Caco-2 (cell line): ENCODE data around the gene PDE11A. TPM values are rescaled to one million over a fixed set of nuclear protein-coding genes. Genes with fewer than 3 reads are reported as not detected.

Experiments
- BruUV-seq: library from RNA; stranded (reverse); fragments of 400-500 nt; replicated peaks from 2 replicates; lab custom pipeline; 2021; lab: Mats Ljungman, UMichigan
- CTCF ChIA-PET: fragments of 300-600 bp; sonication (Branson Sonifier 250); formaldehyde crosslinking; loops from one replicate; lab custom pipeline; 2022; ENCODE audit warnings: antibody characterized with exemption; lab: Charles Lee
- POLR2A ChIA-PET: fragments of 300-600 bp; sonication (Branson Sonifier 250); formaldehyde crosslinking; loops from one replicate; lab custom pipeline; 2022; ENCODE audit warnings: antibody characterized with exemption; lab: Charles Lee
- DNase-seq, 2 experiments: peaks; one replicate each; pipeline versions ENCODE4 v3.0.0 to v3.0.0-alpha.2; 2020 to 2022
- H3K27me3 ChIP-seq: replicated peaks from 2 replicates; pipeline ENCODE4 v1.6.0; 2011; ENCODE audit warnings: low read length; ENCODE audit not compliant: control insufficient read depth, insufficient read depth
- H3K36me3 ChIP-seq: 2 replicates; pipeline ENCODE4 v1.5.1; 2011; ENCODE audit warnings: low read length; ENCODE audit not compliant: control insufficient read depth, insufficient read depth
- H3K4me1 ChIP-seq: fragments of 250-450 bp; sonication (Bioruptor Pico); 2 replicates; pipeline ENCODE4 v1.5.1; 2020; ENCODE audit warnings: mild to moderate bottlenecking
- H3K4me3 ChIP-seq: 2 replicates; pipeline ENCODE4 v1.5.1; 2011; ENCODE audit warnings: low read depth, mild to moderate bottlenecking, control low read depth, low read length
- H3K9me3 ChIP-seq: fragments of 250-450 bp; sonication (Bioruptor Pico); 2 replicates; pipeline ENCODE4 v1.5.1; 2020; ENCODE audit warnings: mild to moderate bottlenecking, moderate library complexity
- H3K27ac Mint-ChIP-seq: one replicate; pipeline ENCODE4 v1.8.0; 2022; ENCODE audit warnings: mixed read lengths; ENCODE audit not compliant: unreplicated experiment
- H3K27me3 Mint-ChIP-seq: one replicate; pipeline ENCODE4 v1.8.0; 2022; ENCODE audit warnings: mixed read lengths; ENCODE audit not compliant: insufficient read depth, unreplicated experiment
- H3K36me3 Mint-ChIP-seq: one replicate; pipeline ENCODE4 v1.8.0; 2022; ENCODE audit warnings: mild to moderate bottlenecking, mixed read lengths; ENCODE audit not compliant: insufficient read depth, unreplicated experiment
- H3K4me1 Mint-ChIP-seq: one replicate; pipeline ENCODE4 v1.8.0; 2022; ENCODE audit warnings: low read depth, mixed read lengths; ENCODE audit not compliant: unreplicated experiment
- H3K4me3 Mint-ChIP-seq: one replicate; pipeline ENCODE4 v1.8.0; 2022; ENCODE audit warnings: mild to moderate bottlenecking, moderate library complexity, mixed read lengths; ENCODE audit not compliant: unreplicated experiment
- H3K9me3 Mint-ChIP-seq: one replicate; pipeline ENCODE4 v1.8.0; 2022; ENCODE audit warnings: mixed read lengths; ENCODE audit not compliant: unreplicated experiment
- CTCF ChIP-seq, 2 experiments: fragments of 200-600 bp in 1 of 2; IDR thresholded peaks; 1 replicate in 1 of 2; 2 replicates in 1 of 2; pipeline versions ENCODE4 v1.5.1 to v1.8.0; 2011 to 2022; ENCODE audit warnings: antibody characterized with exemption in 1 of 2, control low read depth in 1 of 2, inconsistent platforms in 1 of 2, low read depth in 1 of 2, low read length in 1 of 2, mild to moderate bottlenecking in 1 of 2, moderate library complexity in 1 of 2; ENCODE audit not compliant: insufficient read depth in 1 of 2, severe bottlenecking in 1 of 2, unreplicated experiment in 1 of 2
- intact Hi-C: fragments of 100-400 bp; cut with micrococcal nuclease; formaldehyde crosslinking; loops from one replicate; pipeline ENCODE4 v1.10.0; 2022; ENCODE audit not compliant: unreplicated experiment
- total RNA-seq: library from RNA; stranded (reverse); gene quantifications from 2 replicates; pipeline ENCODE4 v1.2.3, GENCODE V29; 2022

The PDE11A gene
- total RNA-seq, 1 experiment from 2014 or later = 0.25 TPM

GRCh38 chr2:177909962-177910361, 162.6 kb downstream of the PDE11A start:
- no peak for DNase-seq
- no peaks in the 10 kb centered on the region for H3K9me3 ChIP-seq
- H3K9me3 Mint-ChIP-seq = no peaks in the 10 kb centered on the region
- H3K27me3 ChIP-seq = no peaks in the 10 kb centered on the region; the same call in none of the 2 replicates
- no peaks in the 10 kb centered on the region for H3K27me3 Mint-ChIP-seq
- H3K4me3 Mint-ChIP-seq = no peak overlapping the region
- BruUV-seq = no TSS peak
- intact Hi-C loops = no loop called here
- CTCF ChIA-PET = no interaction called here
- H3K4me1 Mint-ChIP-seq = no peaks in the 10 kb centered on the region
- H3K27ac Mint-ChIP-seq = no peak overlapping the region
- no peaks in the 10 kb centered on the region for H3K36me3 Mint-ChIP-seq
- no peak overlapping the region for H3K4me3 ChIP-seq
- POLR2A ChIA-PET = no interaction called here
- no peak for TF ChIP-seq CTCF (IDR thresholded peaks at IDR 0.05; ENCODE audit: insufficient read depth in 1 of 2, low read depth in 1 of 2, low read length in 1 of 2, severe bottlenecking in 1 of 2, unreplicated experiment in 1 of 2)
- no peaks in the 10 kb centered on the region for H3K4me1 ChIP-seq
- H3K36me3 ChIP-seq = no peaks in the 10 kb centered on the region

- Mint-ChIP-seq H3K4me3 (no peak overlapping the region), H3K9me3 (no peaks in the 10 kb centered on the region), H3K27me3 (no peaks in the 10 kb centered on the region), H3K27ac (no peak overlapping the region), H3K36me3 (no peaks in the 10 kb centered on the region), H3K4me1 (no peaks in the 10 kb centered on the region)
- Histone ChIP-seq H3K27me3 (no peaks in the 10 kb centered on the region; the same call in none of the 2 replicates), H3K36me3 (no peaks in the 10 kb centered on the region), H3K4me3 (no peak overlapping the region), H3K4me1 (no peaks in the 10 kb centered on the region), H3K9me3 (no peaks in the 10 kb centered on the region)
- POLR2A ChIA-PET = no interaction called here
- no TSS peak for BruUV-seq
- intact Hi-C loops = no loop called here
- no peak for TF ChIP-seq CTCF (IDR thresholded peaks at IDR 0.05; ENCODE audit: insufficient read depth in 1 of 2, low read depth in 1 of 2, low read length in 1 of 2, severe bottlenecking in 1 of 2, unreplicated experiment in 1 of 2)
- CTCF ChIA-PET = no interaction called here
- no peak for DNase-seq
Measured at GRCh38 chr2:177908824-177909223, 163.8 kb downstream of the PDE11A start.

GRCh38 chr2:177908182-177908581, 164.4 kb downstream of the PDE11A start:
- H3K4me1 Mint-ChIP-seq = peaks cover 3% of the 10 kb centered on the region
- no peaks in the 10 kb centered on the region for H3K4me1 ChIP-seq
- ChIA-PET CTCF (no interaction called here), POLR2A (no interaction called here)
- H3K4me3 Mint-ChIP-seq = no peak overlapping the region
- no peaks in the 10 kb centered on the region for H3K9me3 ChIP-seq
- no peak for DNase-seq
- H3K4me3 ChIP-seq = no peak overlapping the region
- no TSS peak for BruUV-seq
- no peak overlapping the region for H3K27ac Mint-ChIP-seq
- no peaks in the 10 kb centered on the region for H3K9me3 Mint-ChIP-seq
- TF ChIP-seq CTCF (IDR thresholded peaks at IDR 0.05; ENCODE audit: insufficient read depth in 1 of 2, low read depth in 1 of 2, low read length in 1 of 2, severe bottlenecking in 1 of 2, unreplicated experiment in 1 of 2) = no peak
- H3K36me3 Mint-ChIP-seq = no peaks in the 10 kb centered on the region
- H3K36me3 ChIP-seq = no peaks in the 10 kb centered on the region
- H3K27me3 Mint-ChIP-seq = peaks cover 4% of the 10 kb centered on the region
- no peaks in the 10 kb centered on the region; the same call in none of the 2 replicates for H3K27me3 ChIP-seq
- intact Hi-C loops = no loop called here
